GM18505 (cell line): ENCODE data around the gene CCDC80.

Source experiments
- ATAC-seq: cut with Tn5 transposase; IDR thresholded peaks from one replicate; pipeline ENCODE4 v1.9.1; 2021; ENCODE audit not compliant: unreplicated experiment
- POLR2A ChIP-seq: IDR thresholded peaks from 4 replicates; pipeline ENCODE4 v1.6.1; 2011; ENCODE audit warnings: borderline replicate concordance; ENCODE audit not compliant: insufficient read depth, insufficient read length; ENCODE audit errors: extremely low read depth

The CCDC80 gene

GRCh38 chr3:112634786-112635541 lies 6.0 kb downstream of the CCDC80 start:
- no peak for ATAC-seq
- TF ChIP-seq POLR2A, result no peak

GRCh38 chr3:112633757-112634156 lies 7.2 kb downstream of the CCDC80 start:
- no peak for TF ChIP-seq POLR2A
- no peak for ATAC-seq

- ATAC-seq, result no peak
- TF ChIP-seq POLR2A, result no peak
Measured at GRCh38 chr3:112633191-112633590, 7.8 kb downstream of the CCDC80 start.

GRCh38 chr3:112632596-112632995 lies 8.3 kb downstream of the CCDC80 start:
- no peak for ATAC-seq
- no peak for TF ChIP-seq POLR2A

- ATAC-seq, result no peak
- no peak for TF ChIP-seq POLR2A
Measured at GRCh38 chr3:112631257-112631656, 9.7 kb downstream of the CCDC80 start.

GRCh38 chr3:112629425-112629824 lies 11.5 kb downstream of the CCDC80 start:
- no peak for TF ChIP-seq POLR2A
- ATAC-seq, result no peak

DNA sequence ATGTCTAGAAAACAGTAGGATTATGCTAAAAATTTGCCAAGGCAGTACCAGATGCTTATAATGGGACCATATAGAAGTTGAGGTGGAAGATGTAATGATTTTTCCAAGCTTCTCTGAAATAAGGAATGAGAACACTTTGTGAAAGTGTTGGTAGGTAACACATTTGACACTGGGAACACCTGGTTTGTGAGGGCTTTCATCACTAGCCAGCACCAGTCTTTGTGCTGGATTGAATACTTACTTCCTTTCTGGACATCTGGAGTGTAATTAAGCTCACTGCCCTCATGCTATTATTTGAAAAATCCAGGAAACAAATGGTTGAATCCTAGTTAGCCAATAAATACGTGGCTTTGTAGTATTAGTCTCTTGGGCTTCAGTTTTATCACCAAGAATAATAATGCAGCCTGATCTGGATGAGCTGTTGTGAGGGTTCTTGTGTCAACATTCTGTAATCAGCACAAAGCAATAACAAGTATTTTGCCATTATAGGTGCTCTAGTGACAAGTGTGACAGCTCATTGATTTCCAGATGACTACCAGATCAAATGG lies 12.9 kb downstream of the CCDC80 start:
- ATAC-seq, result no peak
- no peak for TF ChIP-seq POLR2A

DNA sequence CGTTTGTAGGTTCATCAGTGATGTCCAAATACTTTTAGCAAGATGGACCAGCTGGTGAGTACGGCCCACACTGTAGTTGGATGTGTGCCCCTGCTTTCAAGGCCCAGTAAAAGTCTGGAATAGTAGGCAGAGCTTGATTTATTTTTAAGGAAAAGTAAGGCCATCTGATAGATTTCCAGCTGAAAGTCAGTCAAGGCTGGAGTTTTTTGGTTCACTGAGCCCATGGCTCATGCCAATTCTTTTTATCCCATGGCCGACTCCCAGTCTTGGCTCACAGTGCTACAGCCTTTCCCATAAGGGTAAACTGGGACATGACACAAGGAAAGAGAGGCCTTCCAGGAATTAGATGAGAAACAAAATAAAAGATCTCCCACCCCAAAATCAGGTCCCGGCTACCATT lies 13.5 kb downstream of the CCDC80 start:
- TF ChIP-seq POLR2A, result no peak
- ATAC-seq, result no peak

- TF ChIP-seq POLR2A, result no peak
- no peak for ATAC-seq
Measured at GRCh38 chr3:112623717-112624116, 17.2 kb downstream of the CCDC80 start.

DNA sequence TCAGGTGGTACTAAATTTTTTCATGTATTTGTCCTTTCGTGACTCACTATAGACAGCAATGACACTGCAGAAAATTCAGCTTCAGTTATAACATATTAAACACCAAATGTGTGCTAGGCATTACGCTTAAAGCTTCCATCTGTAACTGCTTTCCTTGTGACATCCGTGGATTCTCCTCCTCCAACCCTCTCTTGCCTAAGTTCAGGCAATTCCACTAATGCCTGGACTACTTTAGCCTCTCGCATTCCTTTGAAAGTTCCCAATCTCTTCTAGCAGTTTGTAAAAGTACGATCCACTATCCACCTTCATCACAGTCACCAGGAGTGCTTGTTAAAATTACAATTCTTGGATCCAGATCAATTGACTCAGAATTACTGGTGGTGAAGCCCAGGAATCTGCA lies 17.7 kb downstream of the CCDC80 start:
- no peak for TF ChIP-seq POLR2A
- ATAC-seq, result no peak

- no peak for TF ChIP-seq POLR2A
- ATAC-seq, result peak; percentile 55
Measured at GRCh38 chr3:112619295-112619694, 21.6 kb downstream of the CCDC80 start.

DNA sequence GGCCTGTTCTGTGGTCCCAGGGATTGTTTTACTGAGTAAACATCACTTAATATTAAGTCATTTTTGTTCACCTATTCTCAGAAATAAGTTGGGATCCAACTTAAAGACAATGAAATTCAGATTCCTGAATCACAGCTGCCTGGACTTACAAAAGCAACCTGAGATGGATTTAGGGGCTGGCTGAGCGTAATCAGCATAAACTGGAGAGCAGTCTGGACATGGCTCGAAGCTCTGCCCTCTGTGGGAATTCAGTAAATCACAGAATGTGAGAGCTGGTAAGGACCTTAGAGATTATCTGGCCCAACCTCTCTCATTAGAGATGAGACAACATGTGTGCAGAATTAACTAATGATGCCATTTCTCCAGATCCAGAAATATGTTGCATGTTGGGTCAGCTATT lies 23.7 kb downstream of the CCDC80 start:
- no peak for TF ChIP-seq POLR2A
- ATAC-seq, result no peak

DNA sequence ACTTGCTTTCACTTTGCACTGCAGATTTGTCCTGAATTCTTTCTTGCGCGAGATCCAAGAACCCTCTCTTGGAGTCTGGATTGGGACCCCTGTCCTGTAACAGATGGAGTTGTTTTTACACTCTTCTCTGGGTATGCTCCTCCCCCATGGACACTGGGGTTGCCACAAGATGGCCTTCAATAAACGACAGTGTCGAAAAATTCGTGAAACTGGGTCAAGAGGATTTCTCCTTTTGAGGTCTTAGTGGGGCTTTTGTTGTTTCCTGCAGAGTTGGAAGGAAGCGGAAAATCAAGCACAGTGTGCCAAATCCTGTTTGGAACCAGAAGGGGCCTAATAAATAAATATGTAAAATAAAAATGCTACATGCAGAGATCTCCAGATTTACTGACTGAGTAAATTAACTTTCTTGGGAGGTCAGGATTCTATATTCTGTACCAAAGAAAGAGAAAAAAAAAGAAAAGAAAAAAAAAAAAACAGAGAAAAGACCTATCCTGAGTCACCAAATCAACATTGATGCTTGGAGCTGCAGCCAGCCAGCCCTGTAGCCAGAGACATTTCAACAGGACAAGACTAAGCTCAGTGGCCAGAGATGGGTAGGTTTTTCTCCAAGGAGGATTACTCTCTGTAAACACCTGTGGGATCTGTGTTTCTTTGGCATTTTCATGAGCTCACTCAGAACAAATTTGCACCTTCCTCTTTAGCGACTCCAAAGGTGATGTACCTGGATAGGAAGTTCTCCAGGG lies 24.8 kb downstream of the CCDC80 start:
- no peak for TF ChIP-seq POLR2A
- no peak for ATAC-seq
